ENCODE results near the gene NKD1. TPM values are rescaled to one million over a fixed set of nuclear protein-coding genes. Genes with fewer than 3 reads are reported as not detected.

NKD1 gene
- total RNA-seq, 1 experiment from 2014 or later, result 0.02 TPM

- DNase-seq, result no peak
- Histone ChIP-seq H3K4me1 (no peaks in the 10 kb centered on the region), H3K9me3 (replicated peaks) (no peaks in the 10 kb centered on the region), H3K36me3 (no peaks in the 10 kb centered on the region), H3K27ac (no peak overlapping the region), H3K27me3 (no peaks in the 10 kb centered on the region), H3K4me3 (no peak overlapping the region)
These were observed 9.0 kb upstream of the NKD1 start for GRCh38 chr16:50539053-50539695.

GRCh38 chr16:50539822-50540710, 8.1 kb upstream of the NKD1 start:
- Histone ChIP-seq H3K9me3 (replicated peaks) (no peaks in the 10 kb centered on the region), H3K27me3 (no peaks in the 10 kb centered on the region), H3K36me3 (no peaks in the 10 kb centered on the region), H3K27ac (no peak overlapping the region), H3K4me1 (no peaks in the 10 kb centered on the region), H3K4me3 (no peak overlapping the region)
- DNase-seq, result no peak

DNA sequence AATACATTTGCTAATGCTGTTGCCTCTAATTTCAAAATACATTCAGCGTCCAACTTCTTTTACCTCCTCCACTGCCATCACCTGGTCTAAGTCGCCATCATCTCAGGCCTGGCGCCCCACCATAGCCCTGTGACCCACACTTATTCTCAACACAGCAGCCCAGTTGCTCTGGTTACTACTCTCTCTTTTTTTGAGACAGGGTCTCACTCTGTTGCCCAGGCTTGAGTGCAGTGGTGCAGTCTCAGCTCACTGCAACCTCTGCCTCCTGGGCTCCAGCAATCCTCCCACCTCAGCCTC, 7.5 kb upstream of the NKD1 start:
- no peaks in the 10 kb centered on the region for H3K27me3 ChIP-seq
- no peak for DNase-seq
- no peaks in the 10 kb centered on the region for H3K4me1 ChIP-seq
- no peak overlapping the region for H3K27ac ChIP-seq
- no peaks in the 10 kb centered on the region for H3K9me3 ChIP-seq (replicated peaks)
- no peaks in the 10 kb centered on the region for H3K36me3 ChIP-seq
- H3K4me3 ChIP-seq, result no peak overlapping the region

DNA sequence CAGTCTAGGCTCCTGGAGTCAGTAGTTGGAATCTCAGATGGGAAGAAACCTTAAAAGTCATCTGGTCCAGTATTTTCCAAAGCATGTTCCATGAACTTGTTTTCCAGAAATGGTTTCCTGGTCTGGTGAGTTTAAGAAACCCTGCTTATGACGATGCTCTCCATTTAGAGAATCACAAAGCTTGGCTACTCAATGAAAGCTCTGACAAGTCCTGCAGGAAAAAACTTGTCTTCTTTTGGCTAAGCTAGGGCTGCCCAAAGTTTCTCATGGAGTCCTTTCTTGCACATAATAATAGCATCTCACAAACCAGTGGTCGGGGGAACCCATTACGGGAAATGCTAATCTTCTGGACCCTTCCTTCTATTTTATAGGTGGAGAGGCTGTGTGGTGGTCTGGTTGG, 5.5 kb upstream of the NKD1 start:
- Histone ChIP-seq H3K36me3 (no peaks in the 10 kb centered on the region), H3K27ac (no peak overlapping the region), H3K9me3 (replicated peaks) (no peaks in the 10 kb centered on the region), H3K4me3 (no peak overlapping the region), H3K4me1 (no peaks in the 10 kb centered on the region), H3K27me3 (no peaks in the 10 kb centered on the region)
- DNase-seq, result no peak

DNA sequence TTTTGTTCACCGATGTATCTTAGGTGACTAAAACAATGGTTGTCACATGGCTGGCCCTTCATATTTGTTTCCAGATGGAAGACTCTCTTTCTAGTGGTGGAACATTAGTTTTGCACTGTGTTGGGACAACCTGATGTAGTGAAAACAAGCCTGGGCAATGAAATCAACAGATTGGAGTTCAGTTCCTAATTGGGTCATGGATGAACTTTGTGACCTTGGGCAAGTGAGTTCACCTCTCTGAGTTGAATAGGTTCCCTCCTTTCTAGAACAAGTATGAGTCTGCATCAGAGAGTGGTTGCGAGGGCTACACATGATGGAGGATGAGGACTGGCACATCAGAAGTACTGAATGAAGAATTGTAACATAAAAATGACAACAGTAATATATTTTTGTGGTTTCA, 2.1 kb upstream of the NKD1 start:
- Histone ChIP-seq H3K36me3 (no peaks in the 10 kb centered on the region), H3K27ac (no peak overlapping the region), H3K4me1 (no peaks in the 10 kb centered on the region), H3K9me3 (replicated peaks) (no peaks in the 10 kb centered on the region), H3K4me3 (no peak overlapping the region), H3K27me3 (no peaks in the 10 kb centered on the region)
- DNase-seq, result no peak

DNA sequence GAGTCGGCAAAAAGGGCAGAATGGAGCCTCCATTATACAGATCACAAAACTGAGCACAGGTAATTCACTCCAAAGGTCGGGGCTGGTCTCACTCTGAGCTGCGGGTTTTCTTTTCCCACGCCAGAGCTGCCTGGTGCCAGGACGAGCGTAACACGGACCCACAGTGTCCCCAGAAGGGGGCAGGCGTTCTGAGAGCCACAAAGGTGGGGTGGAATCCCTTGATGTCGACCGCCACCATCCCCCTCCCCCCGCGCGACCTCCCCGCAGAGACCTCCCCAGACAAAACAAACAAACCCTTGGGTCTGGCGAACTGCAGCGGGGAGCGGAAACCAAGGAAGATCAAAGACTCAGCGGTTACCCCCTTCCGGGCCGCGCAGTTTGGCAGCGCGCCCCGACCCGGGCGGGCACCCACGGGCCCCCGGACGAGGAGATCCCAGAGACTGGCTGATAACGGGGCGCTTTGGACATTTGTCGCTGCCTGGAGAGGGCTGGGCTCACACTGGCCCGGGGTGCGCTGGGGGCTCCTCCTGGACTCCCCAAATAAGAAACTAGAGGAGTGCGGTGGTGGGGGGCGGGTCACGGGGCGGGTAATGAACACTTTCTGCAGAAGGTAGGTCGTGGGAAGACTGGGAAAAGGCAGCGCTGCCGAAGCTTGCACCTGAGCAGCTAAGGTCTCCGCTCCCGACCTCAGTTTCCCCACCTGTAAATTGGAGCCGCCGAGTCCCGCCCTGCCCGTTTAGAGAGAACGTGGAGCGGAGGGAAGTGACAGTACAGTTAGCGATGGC, 664 bp upstream of the NKD1 start:
- no peaks in the 10 kb centered on the region for H3K9me3 ChIP-seq (replicated peaks)
- H3K4me3 ChIP-seq, result no peak overlapping the region
- no peaks in the 10 kb centered on the region for H3K27me3 ChIP-seq
- DNase-seq, result no peak
- no peak overlapping the region for H3K27ac ChIP-seq
- no peaks in the 10 kb centered on the region for H3K36me3 ChIP-seq
- no peaks in the 10 kb centered on the region for H3K4me1 ChIP-seq

GRCh38 chr16:50548909-50549560, 839 bp downstream of the NKD1 start:
- no peak overlapping the region for H3K27ac ChIP-seq
- no peaks in the 10 kb centered on the region for H3K36me3 ChIP-seq
- no peaks in the 10 kb centered on the region for H3K27me3 ChIP-seq
- H3K9me3 ChIP-seq (replicated peaks), result no peaks in the 10 kb centered on the region
- no peak overlapping the region for H3K4me3 ChIP-seq
- DNase-seq, result no peak
- no peaks in the 10 kb centered on the region for H3K4me1 ChIP-seq

DNA sequence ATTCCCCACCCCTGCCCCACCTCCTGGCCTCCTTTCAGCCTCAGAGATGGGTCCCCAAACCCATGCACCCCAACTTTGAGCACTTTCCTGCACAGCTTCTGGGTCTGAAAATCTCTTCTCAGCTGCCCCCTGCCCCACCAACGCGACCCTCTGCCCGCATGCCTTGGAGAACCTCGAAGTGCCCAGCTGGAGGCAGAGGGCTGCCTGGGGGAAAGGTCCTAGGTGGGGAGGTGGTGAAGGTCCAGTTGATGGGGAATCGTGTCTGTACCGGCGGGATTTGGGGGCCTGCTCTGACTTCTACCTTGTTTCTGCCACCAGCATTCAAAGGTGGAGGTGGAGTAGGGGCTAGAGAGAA, 1.3 kb downstream of the NKD1 start:
- Histone ChIP-seq H3K27ac (no peak overlapping the region), H3K4me3 (no peak overlapping the region), H3K27me3 (no peaks in the 10 kb centered on the region), H3K9me3 (replicated peaks) (no peaks in the 10 kb centered on the region), H3K4me1 (no peaks in the 10 kb centered on the region), H3K36me3 (no peaks in the 10 kb centered on the region)
- no peak for DNase-seq

GRCh38 chr16:50550035-50550434, 1.8 kb downstream of the NKD1 start:
- no peak for DNase-seq
- no peaks in the 10 kb centered on the region for H3K36me3 ChIP-seq
- no peak overlapping the region for H3K27ac ChIP-seq
- H3K4me1 ChIP-seq, result no peaks in the 10 kb centered on the region
- H3K9me3 ChIP-seq (replicated peaks), result no peaks in the 10 kb centered on the region
- H3K4me3 ChIP-seq, result no peak overlapping the region
- no peaks in the 10 kb centered on the region for H3K27me3 ChIP-seq

DNA sequence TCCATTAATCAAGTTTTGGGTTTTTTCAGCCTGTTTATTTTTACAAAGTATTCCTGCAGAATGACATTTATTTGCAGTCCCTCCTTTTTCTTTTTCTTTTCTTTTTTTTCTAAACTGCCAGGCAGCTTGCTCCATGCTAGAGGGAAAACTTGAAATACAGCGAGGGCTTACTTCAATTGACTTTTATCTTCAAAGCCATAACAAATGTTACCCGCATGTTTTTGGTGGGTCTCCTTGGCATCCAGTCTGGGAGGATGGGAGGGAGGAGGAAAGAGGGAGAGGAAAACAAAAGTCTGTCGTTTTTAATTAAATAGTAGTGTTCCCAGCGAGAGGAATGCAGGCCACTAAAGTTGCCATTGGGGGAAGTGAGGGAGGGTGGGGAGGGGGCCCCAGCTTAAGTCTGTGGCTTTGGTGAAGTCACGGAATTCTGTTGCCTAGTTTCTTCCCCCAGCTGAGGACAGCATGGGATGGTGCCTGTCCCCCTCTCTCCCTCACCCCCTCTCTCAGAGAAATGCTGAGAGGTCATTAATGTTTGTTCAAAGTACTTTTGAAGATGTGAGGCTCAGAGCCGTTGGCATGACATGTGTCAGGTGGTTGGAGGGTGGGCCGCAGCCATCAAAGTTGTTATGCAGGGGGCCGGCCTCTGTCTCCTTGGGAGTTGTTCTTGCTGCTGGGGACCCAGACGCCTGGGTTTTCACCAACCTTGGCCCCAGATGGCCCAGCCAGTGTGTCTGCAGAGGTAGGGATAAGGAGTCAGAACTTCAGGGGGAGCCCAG, 2.9 kb downstream of the NKD1 start:
- Histone ChIP-seq H3K36me3 (no peaks in the 10 kb centered on the region), H3K27ac (no peak overlapping the region), H3K4me1 (no peaks in the 10 kb centered on the region), H3K9me3 (replicated peaks) (no peaks in the 10 kb centered on the region), H3K4me3 (no peak overlapping the region), H3K27me3 (no peaks in the 10 kb centered on the region)
- no peak for DNase-seq

- Histone ChIP-seq H3K4me1 (no peaks in the 10 kb centered on the region), H3K27ac (no peak overlapping the region), H3K27me3 (no peaks in the 10 kb centered on the region), H3K9me3 (replicated peaks) (no peaks in the 10 kb centered on the region), H3K36me3 (no peaks in the 10 kb centered on the region), H3K4me3 (no peak overlapping the region)
- DNase-seq, result no peak
These were observed 4.4 kb downstream of the NKD1 start for GRCh38 chr16:50552476-50553101.

- DNase-seq, result no peak
- no peaks in the 10 kb centered on the region for H3K36me3 ChIP-seq
- no peak overlapping the region for H3K4me3 ChIP-seq
- H3K9me3 ChIP-seq (replicated peaks), result no peaks in the 10 kb centered on the region
- no peaks in the 10 kb centered on the region for H3K4me1 ChIP-seq
- H3K27me3 ChIP-seq, result no peaks in the 10 kb centered on the region
- H3K27ac ChIP-seq, result no peak overlapping the region
These were observed 5.0 kb downstream of the NKD1 start for GRCh38 chr16:50553182-50553710.

GRCh38 chr16:50553731-50554360, 5.7 kb downstream of the NKD1 start:
- Histone ChIP-seq H3K4me3 (no peak overlapping the region), H3K27ac (no peak overlapping the region), H3K27me3 (no peaks in the 10 kb centered on the region), H3K9me3 (replicated peaks) (no peaks in the 10 kb centered on the region), H3K4me1 (no peaks in the 10 kb centered on the region), H3K36me3 (no peaks in the 10 kb centered on the region)
- DNase-seq, result no peak

All from SJCRH30 (cell line).